Measurements from ENCODE around the gene ATP5F1D. TPM values are rescaled to one million over a fixed set of nuclear protein-coding genes. Genes with fewer than 3 reads are reported as not detected.

Gene ATP5F1D
- total and polyA plus RNA-seq, 2 of the 13 experiments (the other 11 are each of a cell fraction or from before 2014, with no cell fraction given), result 39.4 to 78.7 TPM

DNA sequence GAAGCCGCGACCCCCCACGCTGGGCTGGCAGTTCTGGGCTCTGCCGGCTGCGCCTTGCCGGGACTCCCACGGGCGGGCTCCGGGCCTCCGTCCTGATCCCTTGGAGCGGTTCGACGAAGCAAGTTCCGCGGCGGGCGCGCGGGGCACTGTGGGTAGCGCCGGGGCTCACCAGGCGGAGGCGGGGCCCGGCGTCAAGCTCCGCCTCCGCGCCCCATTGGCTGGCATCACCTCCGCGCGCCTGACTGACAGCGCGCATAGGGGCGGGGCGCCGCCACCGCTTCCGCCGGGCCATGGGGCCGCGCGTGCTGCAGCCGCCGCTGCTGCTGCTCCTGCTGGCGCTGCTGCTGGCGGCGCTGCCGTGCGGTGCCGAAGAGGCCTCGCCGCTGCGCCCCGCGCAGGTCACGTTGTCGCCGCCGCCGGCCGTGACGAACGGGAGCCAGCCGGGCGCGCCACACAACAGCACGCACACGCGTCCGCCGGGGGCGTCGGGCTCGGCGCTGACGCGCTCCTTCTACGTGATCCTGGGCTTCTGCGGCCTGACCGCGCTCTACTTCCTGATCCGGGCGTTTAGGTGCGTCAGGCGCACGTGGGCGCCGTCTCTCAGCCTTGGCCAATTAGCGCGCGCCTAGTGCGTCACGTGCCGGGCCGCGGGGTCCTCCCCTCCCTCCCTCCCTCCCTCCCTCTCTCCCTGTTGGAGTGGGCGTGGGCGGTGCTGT lies 33.9 kb downstream of the ATP5F1D start, which contains the start of gene FAM174C (continued):
- TF ChIP-seq, protein P1, sequence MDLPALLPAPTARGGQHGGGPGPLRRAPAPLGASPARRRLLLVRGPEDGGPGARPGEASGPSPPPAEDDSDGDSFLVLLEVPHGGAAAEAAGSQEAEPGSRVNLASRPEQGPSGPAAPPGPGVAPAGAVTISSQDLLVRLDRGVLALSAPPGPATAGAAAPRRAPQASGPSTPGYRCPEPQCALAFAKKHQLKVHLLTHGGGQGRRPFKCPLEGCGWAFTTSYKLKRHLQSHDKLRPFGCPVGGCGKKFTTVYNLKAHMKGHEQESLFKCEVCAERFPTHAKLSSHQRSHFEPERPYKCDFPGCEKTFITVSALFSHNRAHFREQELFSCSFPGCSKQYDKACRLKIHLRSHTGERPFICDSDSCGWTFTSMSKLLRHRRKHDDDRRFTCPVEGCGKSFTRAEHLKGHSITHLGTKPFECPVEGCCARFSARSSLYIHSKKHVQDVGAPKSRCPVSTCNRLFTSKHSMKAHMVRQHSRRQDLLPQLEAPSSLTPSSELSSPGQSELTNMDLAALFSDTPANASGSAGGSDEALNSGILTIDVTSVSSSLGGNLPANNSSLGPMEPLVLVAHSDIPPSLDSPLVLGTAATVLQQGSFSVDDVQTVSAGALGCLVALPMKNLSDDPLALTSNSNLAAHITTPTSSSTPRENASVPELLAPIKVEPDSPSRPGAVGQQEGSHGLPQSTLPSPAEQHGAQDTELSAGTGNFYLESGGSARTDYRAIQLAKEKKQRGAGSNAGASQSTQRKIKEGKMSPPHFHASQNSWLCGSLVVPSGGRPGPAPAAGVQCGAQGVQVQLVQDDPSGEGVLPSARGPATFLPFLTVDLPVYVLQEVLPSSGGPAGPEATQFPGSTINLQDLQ (CRISPR knock-in tag; IDR thresholded peaks at IDR 0.05), result peak; percentile 91
- no peak for TF ChIP-seq ZMYM4 (CRISPR knock-in tag; IDR thresholded peaks at IDR 0.05)
- TF ChIP-seq SALL1 (CRISPR knock-in tag; IDR thresholded peaks at IDR 0.05), result peak; percentile 68; the same call in 1 of the 2 replicates
- TF ChIP-seq, protein P2, sequence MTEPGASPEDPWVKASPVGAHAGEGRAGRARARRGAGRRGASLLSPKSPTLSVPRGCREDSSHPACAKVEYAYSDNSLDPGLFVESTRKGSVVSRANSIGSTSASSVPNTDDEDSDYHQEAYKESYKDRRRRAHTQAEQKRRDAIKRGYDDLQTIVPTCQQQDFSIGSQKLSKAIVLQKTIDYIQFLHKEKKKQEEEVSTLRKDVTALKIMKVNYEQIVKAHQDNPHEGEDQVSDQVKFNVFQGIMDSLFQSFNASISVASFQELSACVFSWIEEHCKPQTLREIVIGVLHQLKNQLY (CRISPR knock-in tag; IDR thresholded peaks at IDR 0.05), result 0 out of 2 replicates have a peak, but pooled peaks have one; percentile 11
- TF ChIP-seq SATB2 (CRISPR knock-in tag; IDR thresholded peaks at IDR 0.05), result no peak
- peak; percentile 91 for TF ChIP-seq ZIK1 (CRISPR knock-in tag; IDR thresholded peaks at IDR 0.05; ENCODE audit: borderline replicate concordance, low read depth)
- TF ChIP-seq CC2D1A (CRISPR knock-in tag; IDR thresholded peaks at IDR 0.05), result no peak
- peak; percentile 97 for TF ChIP-seq RAD51 (IDR thresholded peaks at IDR 0.05; ENCODE audit: borderline replicate concordance)
- TF ChIP-seq, protein P3, sequence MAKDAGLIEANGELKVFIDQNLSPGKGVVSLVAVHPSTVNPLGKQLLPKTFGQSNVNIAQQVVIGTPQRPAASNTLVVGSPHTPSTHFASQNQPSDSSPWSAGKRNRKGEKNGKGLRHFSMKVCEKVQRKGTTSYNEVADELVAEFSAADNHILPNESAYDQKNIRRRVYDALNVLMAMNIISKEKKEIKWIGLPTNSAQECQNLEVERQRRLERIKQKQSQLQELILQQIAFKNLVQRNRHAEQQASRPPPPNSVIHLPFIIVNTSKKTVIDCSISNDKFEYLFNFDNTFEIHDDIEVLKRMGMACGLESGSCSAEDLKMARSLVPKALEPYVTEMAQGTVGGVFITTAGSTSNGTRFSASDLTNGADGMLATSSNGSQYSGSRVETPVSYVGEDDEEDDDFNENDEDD (CRISPR knock-in tag; IDR thresholded peaks at IDR 0.05; ENCODE audit: borderline replicate concordance), result peak; percentile 71; the same call in 1 of the 2 replicates
- TF ChIP-seq, protein P4, sequence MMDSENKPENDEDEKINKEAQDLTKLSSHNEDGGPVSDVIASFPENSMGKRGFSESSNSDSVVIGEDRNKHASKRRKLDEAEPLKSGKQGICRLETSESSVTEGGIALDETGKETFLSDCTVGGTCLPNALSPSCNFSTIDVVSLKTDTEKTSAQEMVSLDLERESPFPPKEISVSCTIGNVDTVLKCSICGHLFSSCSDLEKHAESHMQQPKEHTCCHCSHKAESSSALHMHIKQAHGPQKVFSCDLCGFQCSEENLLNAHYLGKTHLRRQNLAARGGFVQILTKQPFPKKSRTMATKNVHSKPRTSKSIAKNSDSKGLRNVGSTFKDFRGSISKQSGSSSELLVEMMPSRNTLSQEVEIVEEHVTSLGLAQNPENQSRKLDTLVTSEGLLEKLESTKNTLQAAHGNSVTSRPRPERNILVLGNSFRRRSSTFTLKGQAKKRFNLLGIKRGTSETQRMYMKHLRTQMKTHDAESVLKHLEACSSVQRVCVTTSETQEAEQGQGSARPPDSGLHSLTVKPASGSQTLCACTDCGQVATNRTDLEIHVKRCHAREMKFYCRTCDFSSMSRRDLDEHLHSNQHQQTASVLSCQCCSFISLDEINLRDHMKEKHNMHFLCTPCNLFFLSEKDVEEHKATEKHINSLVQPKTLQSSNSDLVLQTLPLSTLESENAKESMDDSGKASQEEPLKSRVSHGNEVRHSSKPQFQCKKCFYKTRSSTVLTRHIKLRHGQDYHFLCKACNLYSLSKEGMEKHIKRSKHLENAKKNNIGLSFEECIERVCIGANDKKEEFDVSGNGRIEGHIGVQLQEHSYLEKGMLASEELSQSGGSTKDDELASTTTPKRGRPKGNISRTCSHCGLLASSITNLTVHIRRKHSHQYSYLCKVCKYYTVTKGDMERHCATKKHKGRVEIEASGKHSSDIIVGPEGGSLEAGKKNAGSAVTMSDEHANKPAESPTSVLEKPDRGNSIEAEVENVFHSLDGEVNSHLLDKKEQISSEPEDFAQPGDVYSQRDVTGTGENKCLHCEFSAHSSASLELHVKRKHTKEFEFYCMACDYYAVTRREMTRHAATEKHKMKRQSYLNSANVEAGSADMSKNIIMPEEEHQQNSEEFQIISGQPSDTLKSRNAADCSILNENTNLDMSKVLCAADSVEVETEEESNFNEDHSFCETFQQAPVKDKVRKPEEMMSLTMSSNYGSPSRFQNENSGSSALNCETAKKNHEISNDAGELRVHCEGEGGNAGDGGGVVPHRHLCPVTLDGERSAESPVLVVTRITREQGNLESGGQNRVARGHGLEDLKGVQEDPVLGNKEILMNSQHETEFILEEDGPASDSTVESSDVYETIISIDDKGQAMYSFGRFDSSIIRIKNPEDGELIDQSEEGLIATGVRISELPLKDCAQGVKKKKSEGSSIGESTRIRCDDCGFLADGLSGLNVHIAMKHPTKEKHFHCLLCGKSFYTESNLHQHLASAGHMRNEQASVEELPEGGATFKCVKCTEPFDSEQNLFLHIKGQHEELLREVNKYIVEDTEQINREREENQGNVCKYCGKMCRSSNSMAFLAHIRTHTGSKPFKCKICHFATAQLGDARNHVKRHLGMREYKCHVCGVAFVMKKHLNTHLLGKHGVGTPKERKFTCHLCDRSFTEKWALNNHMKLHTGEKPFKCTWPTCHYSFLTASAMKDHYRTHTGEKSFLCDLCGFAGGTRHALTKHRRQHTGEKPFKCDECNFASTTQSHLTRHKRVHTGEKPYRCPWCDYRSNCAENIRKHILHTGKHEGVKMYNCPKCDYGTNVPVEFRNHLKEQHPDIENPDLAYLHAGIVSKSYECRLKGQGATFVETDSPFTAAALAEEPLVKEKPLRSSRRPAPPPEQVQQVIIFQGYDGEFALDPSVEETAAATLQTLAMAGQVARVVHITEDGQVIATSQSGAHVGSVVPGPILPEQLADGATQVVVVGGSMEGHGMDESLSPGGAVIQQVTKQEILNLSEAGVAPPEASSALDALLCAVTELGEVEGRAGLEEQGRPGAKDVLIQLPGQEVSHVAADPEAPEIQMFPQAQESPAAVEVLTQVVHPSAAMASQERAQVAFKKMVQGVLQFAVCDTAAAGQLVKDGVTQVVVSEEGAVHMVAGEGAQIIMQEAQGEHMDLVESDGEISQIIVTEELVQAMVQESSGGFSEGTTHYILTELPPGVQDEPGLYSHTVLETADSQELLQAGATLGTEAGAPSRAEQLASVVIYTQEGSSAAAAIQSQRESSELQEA (CRISPR knock-in tag; IDR thresholded peaks at IDR 0.05; ENCODE audit: not compliant biosample characterization), result no peak
- 0 out of 2 replicates have a peak, but pooled peaks have one; percentile 30 for TF ChIP-seq ZNF333 (CRISPR knock-in tag; IDR thresholded peaks at IDR 0.05; ENCODE audit: borderline replicate concordance)
- TF ChIP-seq ZNF709 (CRISPR knock-in tag; IDR thresholded peaks at IDR 0.05), result no peak; the same call in 1 of the 2 replicates
- TF ChIP-seq, protein P5, sequence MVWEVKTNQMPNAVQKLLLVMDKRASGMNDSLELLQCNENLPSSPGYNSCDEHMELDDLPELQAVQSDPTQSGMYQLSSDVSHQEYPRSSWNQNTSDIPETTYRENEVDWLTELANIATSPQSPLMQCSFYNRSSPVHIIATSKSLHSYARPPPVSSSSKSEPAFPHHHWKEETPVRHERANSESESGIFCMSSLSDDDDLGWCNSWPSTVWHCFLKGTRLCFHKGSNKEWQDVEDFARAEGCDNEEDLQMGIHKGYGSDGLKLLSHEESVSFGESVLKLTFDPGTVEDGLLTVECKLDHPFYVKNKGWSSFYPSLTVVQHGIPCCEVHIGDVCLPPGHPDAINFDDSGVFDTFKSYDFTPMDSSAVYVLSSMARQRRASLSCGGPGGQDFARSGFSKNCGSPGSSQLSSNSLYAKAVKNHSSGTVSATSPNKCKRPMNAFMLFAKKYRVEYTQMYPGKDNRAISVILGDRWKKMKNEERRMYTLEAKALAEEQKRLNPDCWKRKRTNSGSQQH (CRISPR knock-in tag; IDR thresholded peaks at IDR 0.05; ENCODE audit: low read depth), result no peak
- TF ChIP-seq FOXJ3 (CRISPR knock-in tag; IDR thresholded peaks at IDR 0.05; ENCODE audit: borderline replicate concordance), result no peak

Measured in HepG2 (cell line).